ENCODE results near the gene NECAB2.

The NECAB2 gene

DNA sequence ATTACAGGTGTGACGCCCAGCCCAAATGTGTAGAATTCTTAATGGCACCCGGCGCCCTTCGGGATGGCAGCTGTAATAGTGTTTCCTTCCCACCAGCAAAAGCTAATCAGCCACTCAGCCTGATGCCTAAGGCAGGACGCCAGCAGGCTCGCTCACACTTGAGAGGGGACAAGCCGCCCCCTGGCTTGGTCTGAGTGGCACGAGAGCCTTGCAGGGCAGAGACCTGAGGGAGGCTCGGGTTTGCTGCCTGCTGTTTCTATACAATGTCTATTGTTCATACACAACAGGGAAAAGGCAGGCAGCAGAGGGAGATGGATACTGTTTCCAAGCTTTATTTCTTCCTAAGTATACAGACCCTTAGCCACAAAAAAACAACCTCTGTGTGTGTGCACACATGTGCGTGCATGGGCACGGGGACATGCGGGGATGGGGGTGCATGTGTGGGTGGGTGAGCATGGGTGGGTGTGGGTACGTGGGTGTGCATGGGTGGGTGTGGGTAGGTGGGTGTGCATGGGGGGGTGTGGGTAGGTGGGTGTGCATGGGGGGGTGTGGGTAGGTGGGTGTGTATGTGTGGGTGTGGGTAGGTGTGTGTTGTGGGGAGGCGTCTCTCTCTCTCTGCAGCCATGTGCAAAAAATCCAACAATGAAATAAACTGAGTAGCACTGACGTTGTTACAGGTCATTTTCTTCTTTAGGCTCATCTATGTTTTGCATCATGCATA lies 64.6 kb downstream of the NECAB2 start:
- in situ Hi-C loops (cut with MboI; ENCODE audit: low sequenced_read_pairs, unreplicated experiment) = no loop called here
- DNase-seq (ENCODE audit: low spot score) = no peak
- TF ChIP-seq, protein P1, sequence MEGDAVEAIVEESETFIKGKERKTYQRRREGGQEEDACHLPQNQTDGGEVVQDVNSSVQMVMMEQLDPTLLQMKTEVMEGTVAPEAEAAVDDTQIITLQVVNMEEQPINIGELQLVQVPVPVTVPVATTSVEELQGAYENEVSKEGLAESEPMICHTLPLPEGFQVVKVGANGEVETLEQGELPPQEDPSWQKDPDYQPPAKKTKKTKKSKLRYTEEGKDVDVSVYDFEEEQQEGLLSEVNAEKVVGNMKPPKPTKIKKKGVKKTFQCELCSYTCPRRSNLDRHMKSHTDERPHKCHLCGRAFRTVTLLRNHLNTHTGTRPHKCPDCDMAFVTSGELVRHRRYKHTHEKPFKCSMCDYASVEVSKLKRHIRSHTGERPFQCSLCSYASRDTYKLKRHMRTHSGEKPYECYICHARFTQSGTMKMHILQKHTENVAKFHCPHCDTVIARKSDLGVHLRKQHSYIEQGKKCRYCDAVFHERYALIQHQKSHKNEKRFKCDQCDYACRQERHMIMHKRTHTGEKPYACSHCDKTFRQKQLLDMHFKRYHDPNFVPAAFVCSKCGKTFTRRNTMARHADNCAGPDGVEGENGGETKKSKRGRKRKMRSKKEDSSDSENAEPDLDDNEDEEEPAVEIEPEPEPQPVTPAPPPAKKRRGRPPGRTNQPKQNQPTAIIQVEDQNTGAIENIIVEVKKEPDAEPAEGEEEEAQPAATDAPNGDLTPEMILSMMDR (IDR thresholded peaks at IDR 0.05; ENCODE audit: borderline replicate concordance, control extremely low read depth, extremely low read depth, insufficient read depth, missing control alignments) = no peak

DNA sequence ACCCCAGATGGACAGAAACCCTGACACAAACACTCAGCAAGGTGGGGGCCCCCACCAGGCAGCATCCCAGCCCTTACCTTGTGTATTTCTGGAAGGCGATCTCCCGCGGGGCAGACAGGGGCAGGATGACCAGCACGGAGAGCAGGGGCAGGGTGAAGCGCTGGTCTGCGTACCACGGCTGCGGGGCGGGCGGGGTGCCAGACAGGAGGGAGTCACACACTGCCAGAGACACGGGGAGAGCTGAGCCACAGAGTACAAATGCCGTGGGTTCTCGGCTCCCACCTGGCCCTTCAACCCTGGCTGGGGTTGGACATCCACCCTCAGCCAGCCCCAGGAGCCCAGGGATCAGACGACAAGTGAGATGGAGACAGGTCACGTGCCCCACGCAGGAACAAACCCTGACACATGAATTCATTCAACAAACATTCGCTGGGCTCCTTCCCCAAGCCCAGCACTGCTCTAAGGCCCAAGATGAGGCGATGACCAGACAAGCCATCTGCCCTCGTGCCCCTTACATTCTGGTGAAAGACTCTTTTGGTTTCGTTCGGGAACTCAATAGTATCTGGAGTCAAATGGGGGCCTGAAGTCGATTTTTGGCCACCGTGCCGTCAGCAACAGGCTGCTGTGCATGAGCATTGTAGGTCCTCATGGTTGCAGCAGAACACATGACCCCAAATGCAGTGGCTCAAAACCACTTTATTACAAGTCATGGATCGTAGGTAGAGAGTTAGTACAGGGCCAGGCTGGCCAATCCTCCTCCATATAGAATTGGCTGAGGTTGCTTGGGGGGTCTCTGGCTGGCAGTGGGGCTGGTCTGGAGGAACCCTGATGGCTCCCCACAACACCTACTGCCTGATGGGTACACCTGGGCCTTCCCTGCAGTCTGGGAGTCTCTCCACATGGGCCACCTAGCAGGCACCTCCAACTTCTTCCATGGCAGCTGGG lies 65.5 kb downstream of the NECAB2 start:
- TF ChIP-seq, protein P1 (IDR thresholded peaks at IDR 0.05; ENCODE audit: borderline replicate concordance, control extremely low read depth, extremely low read depth, insufficient read depth, missing control alignments) = no peak
- DNase-seq (ENCODE audit: low spot score) = no peak
- in situ Hi-C loops (cut with MboI; ENCODE audit: low sequenced_read_pairs, unreplicated experiment) = no loop called here

DNA sequence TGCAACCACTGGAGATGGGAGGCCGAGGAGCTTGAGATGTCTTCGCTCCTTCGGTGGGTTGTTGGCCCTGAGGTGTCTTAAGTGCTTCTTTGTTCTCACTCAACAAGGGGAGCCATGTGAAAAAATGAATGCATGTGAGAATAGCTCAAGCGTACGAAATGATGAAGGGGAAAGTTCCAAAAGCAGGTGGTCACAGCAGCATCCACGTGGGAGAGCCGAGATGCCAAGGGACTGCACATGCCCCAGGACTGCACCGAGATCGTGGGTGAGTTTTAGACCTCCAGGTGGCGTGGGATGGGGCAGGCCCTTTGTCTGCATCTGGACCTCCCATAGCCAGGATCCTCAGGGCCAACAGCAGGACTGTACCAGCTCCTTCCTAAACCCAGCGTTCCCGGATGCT lies 66.5 kb downstream of the NECAB2 start:
- TF ChIP-seq, protein P1 (IDR thresholded peaks at IDR 0.05; ENCODE audit: borderline replicate concordance, control extremely low read depth, extremely low read depth, insufficient read depth, missing control alignments) = no peak
- in situ Hi-C loops (cut with MboI; ENCODE audit: low sequenced_read_pairs, unreplicated experiment) = no loop called here
- DNase-seq (ENCODE audit: low spot score) = no peak

DNA sequence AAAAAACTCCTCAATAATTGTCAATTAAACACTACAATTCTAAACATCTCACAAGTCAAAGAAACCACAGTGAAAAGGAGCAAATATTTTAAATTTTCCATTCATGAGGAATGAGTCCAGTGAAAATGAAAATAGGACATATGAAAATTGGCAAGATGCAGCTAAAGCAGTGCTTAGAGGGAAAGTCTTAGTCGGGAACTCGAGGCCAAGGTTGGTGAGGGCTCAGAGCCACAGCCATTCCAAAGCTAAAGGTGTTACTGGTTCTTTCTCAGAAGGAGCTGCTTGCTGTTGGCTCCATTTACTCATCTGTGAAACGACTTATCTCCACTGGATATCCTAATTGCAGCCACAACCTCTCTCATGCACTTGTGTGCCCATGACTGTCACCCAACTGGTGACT lies 68.1 kb downstream of the NECAB2 start:
- DNase-seq (ENCODE audit: low spot score) = no peak
- in situ Hi-C loops (cut with MboI; ENCODE audit: low sequenced_read_pairs, unreplicated experiment) = no loop called here
- TF ChIP-seq, protein P1 (IDR thresholded peaks at IDR 0.05; ENCODE audit: borderline replicate concordance, control extremely low read depth, extremely low read depth, insufficient read depth, missing control alignments) = no peak

DNA sequence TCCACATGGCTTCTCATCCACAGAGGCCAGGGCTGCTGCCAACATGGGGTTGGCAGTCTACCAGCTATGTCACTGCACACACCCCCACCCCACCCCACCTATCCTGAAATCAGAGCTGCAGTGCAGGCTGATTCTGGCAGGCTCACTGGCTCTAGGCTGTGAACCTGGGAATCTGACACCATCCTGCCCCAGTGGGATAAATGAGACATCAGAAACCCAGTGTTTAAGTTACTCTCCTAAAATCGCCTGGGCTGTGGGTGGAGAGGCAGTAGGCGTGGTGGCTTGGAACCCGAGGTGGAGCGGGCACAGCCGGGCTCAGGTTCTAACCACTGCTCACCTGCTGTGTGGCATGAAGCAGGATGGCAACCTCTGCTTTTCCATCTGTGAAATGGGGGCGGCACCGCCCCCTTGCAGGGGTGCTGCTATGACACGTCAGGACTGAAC lies 69.0 kb downstream of the NECAB2 start:
- in situ Hi-C loops (cut with MboI; ENCODE audit: low sequenced_read_pairs, unreplicated experiment) = no loop called here
- TF ChIP-seq, protein P1 (IDR thresholded peaks at IDR 0.05; ENCODE audit: borderline replicate concordance, control extremely low read depth, extremely low read depth, insufficient read depth, missing control alignments) = no peak
- DNase-seq (ENCODE audit: low spot score) = no peak

DNA sequence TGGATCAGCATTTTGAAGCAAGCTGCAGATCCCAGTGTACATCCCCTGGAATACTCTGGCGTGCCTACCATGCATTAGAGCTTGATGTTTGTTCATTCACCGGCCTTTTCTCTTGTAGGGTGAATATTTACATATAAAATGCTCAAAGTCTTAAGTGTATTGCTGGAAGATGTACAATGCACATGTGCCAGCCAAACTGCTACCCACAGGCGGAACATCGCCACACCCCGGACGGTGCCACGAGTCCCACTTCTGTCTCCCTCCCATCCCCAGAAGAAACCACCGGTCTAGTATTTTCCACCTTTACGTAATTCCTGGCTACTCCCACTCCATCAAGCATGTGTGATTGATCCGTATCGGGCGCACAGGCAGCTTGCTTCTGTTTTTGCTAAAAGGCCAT lies 70.4 kb downstream of the NECAB2 start:
- in situ Hi-C loops (cut with MboI; ENCODE audit: low sequenced_read_pairs, unreplicated experiment) = no loop called here
- no peak for DNase-seq (ENCODE audit: low spot score)
- TF ChIP-seq, protein P1 (IDR thresholded peaks at IDR 0.05; ENCODE audit: borderline replicate concordance, control extremely low read depth, extremely low read depth, insufficient read depth, missing control alignments) = no peak
